AG09309 (cell line): Measurements from ENCODE around the gene CLCNKA.
"Not testable (repeated sequence)": the region's sequence is repeated elsewhere in the genome, so short reads cannot be mapped to it uniquely, and the experiment has no call there.

Source experiments
- DNase-seq: peaks from one replicate; pipeline ENCODE4 v3.0.0-alpha.2; 2010; ENCODE audit warnings: low read depth
- H3K4me3 ChIP-seq: 2 replicates; pipeline ENCODE4 v1.5.1; 2011; ENCODE audit warnings: mild to moderate bottlenecking, low read depth, low read length, moderate library complexity; ENCODE audit not compliant: control insufficient read depth
- CTCF ChIP-seq: IDR thresholded peaks from 2 replicates; pipeline ENCODE4 v1.5.1; 2011; ENCODE audit warnings: mild to moderate bottlenecking, low read depth, low read length, inconsistent platforms; ENCODE audit not compliant: insufficient read depth, control insufficient read depth; ENCODE audit errors: missing control alignments

The CLCNKA gene

GRCh38 chr1:16021681-16022080, at the start of gene CLCNKA:
Gene CLCNKA, plus strand, starts transcription at chr1:16022036. Its CDS starts 584 bp downstream, at chr1:16022620.
- no peak for TF ChIP-seq CTCF
- no peak for DNase-seq
- no peak within 1 kb of the TSS for H3K4me3 ChIP-seq

GRCh38 chr1:15972409-15972808, 49.4 kb upstream of the CLCNKA start:
- no peak for TF ChIP-seq CTCF
- no peak for DNase-seq
- H3K4me3 ChIP-seq: no peak overlapping the region

- H3K4me3 ChIP-seq: no peak overlapping the region
- DNase-seq: no peak
Measured at GRCh38 chr1:15973772-15974171, 48.1 kb upstream of the CLCNKA start.

GRCh38 chr1:15974855-15975254, 47.0 kb upstream of the CLCNKA start:
- no peak for TF ChIP-seq CTCF
- H3K4me3 ChIP-seq: peak overlapping the region; percentile 86
- no peak for DNase-seq

More at GRCh38 chr1:15973772-15974171, 48.1 kb upstream of the CLCNKA start:
- TF ChIP-seq CTCF: no peak

- TF ChIP-seq CTCF: peak; percentile 9
- peak overlapping the region; percentile 86 for H3K4me3 ChIP-seq
- DNase-seq: no peak
Measured at GRCh38 chr1:15975358-15975804, 46.5 kb upstream of the CLCNKA start.

- peak; percentile 61 for DNase-seq
- H3K4me3 ChIP-seq: peak within 1 kb of the TSS; percentile 86
- TF ChIP-seq CTCF: peak; percentile 0
Measured at GRCh38 chr1:15975805-15976680, 45.8 kb upstream of the CLCNKA start, which contains the start of gene ZBTB17. Gene ZBTB17, minus strand, starts transcription at chr1:15976101. Its CDS starts 27,606 bp downstream, at chr1:15948495.

- not testable (repeated sequence) for DNase-seq, H3K4me3 ChIP-seq
Measured at GRCh38 chr1:15977947-15978346, 43.9 kb upstream of the CLCNKA start.
